HEK293 (cell line): ENCODE results near the gene TGFB1I1.

Experiments used
- CTCF ChIA-PET: fragments of 350-600 bp; formaldehyde crosslinking; extraction: SDS; loops from one replicate; lab custom pipeline; 2021; ENCODE audit warnings: antibody characterized with exemption; lab: Yijun Ruan, JAX
- POLR2A ChIA-PET: fragments of 300-600 bp; formaldehyde crosslinking; extraction: SDS; loops from one replicate; lab custom pipeline; 2020; ENCODE audit warnings: antibody characterized with exemption, inconsistent platforms; lab: Yijun Ruan, JAX
- H3K27ac ChIP-seq: fragments of 200-500 bp; sonication (Bioruptor generic); 2 replicates; pipeline ENCODE4 v1.5.1; 2014; ENCODE audit warnings: low read depth, low read length, control low read depth, inconsistent platforms; ENCODE audit errors: extremely low read depth
- H3K36me3 ChIP-seq, 2 experiments: fragments of 200-500 bp in 1 of 2; sonication (Bioruptor generic) in 1 of 2; 1 replicate in 1 of 2; 2 replicates in 1 of 2; pipeline ENCODE4 v1.5.1; 2014 to 2017; ENCODE audit warnings: inconsistent platforms in 2 of 2, low read length in 2 of 2; ENCODE audit not compliant: control insufficient read depth in 2 of 2, insufficient read depth in 1 of 2
- H3K4me1 ChIP-seq: fragments of 200-500 bp; sonication (Bioruptor generic); 2 replicates; pipeline ENCODE4 v1.5.1; 2014; ENCODE audit warnings: mild to moderate bottlenecking, low read length, inconsistent platforms; ENCODE audit not compliant: control insufficient read depth, insufficient read depth
- H3K4me3 ChIP-seq: 2 replicates; pipeline ENCODE4 v1.5.1; 2011; ENCODE audit warnings: low read depth, mild to moderate bottlenecking, control low read depth, low read length, moderate library complexity
- H3K9me3 ChIP-seq: fragments of 200-500 bp; sonication (Bioruptor generic); 2 replicates; pipeline ENCODE4 v1.5.1; 2014; ENCODE audit warnings: low read depth, low read length, inconsistent platforms; ENCODE audit not compliant: control insufficient read depth, insufficient read depth
- ATF2 ChIP-seq: fragments of 450-650 bp; formaldehyde crosslinking; IDR thresholded peaks from 2 replicates; pipeline ENCODE4 v1.5.1; 2016; ENCODE audit warnings: missing biosample characterization, missing genetic modification characterization, low read depth
- BCL6B ChIP-seq: fragments of 450-650 bp; formaldehyde crosslinking; IDR thresholded peaks from 2 replicates; pipeline ENCODE4 v1.5.1; 2017; ENCODE audit warnings: missing biosample characterization, missing genetic modification characterization
- HOXC10 ChIP-seq: sonication (generic); formaldehyde crosslinking; IDR thresholded peaks from 2 replicates; pipeline ENCODE4 v1.8.1; 2023; ENCODE audit warnings: mild to moderate bottlenecking, missing genetic modification reagents
- KLF9 ChIP-seq: fragments of 450-650 bp; formaldehyde crosslinking; IDR thresholded peaks from 2 replicates; pipeline ENCODE4 v1.5.1; 2016; ENCODE audit warnings: missing biosample characterization, missing genetic modification characterization, low read depth
- PRDM10 ChIP-seq: fragments of 450-650 bp; formaldehyde crosslinking; IDR thresholded peaks from 2 replicates; pipeline ENCODE4 v1.5.1; 2016; ENCODE audit warnings: missing biosample characterization, missing genetic modification characterization
- SP2 ChIP-seq: fragments of 450-650 bp; formaldehyde crosslinking; IDR thresholded peaks from 2 replicates; pipeline ENCODE4 v1.5.1; 2016; ENCODE audit warnings: missing biosample characterization, missing genetic modification characterization
- SP3 ChIP-seq: fragments of 450-650 bp; formaldehyde crosslinking; IDR thresholded peaks from 2 replicates; pipeline ENCODE4 v1.5.1; 2016; ENCODE audit warnings: missing biosample characterization, missing genetic modification characterization
- SP7 ChIP-seq: fragments of 450-650 bp; formaldehyde crosslinking; IDR thresholded peaks from 2 replicates; pipeline ENCODE4 v1.5.1; 2016; ENCODE audit warnings: missing biosample characterization, missing genetic modification characterization
- ZBTB10 ChIP-seq: fragments of 450-650 bp; formaldehyde crosslinking; IDR thresholded peaks from 2 replicates; pipeline ENCODE4 v1.5.1; 2016; ENCODE audit warnings: missing biosample characterization, missing genetic modification characterization
- ZBTB17 ChIP-seq: fragments of 450-650 bp; formaldehyde crosslinking; IDR thresholded peaks from 2 replicates; pipeline ENCODE4 v1.5.1; 2016; ENCODE audit warnings: missing biosample characterization, missing genetic modification characterization
- ZBTB21 ChIP-seq: fragments of 450-650 bp; formaldehyde crosslinking; IDR thresholded peaks from 2 replicates; pipeline ENCODE4 v1.5.1; 2017; ENCODE audit warnings: missing biosample characterization, missing genetic modification characterization
- ZEB2 ChIP-seq: fragments of 450-650 bp; formaldehyde crosslinking; IDR thresholded peaks from 2 replicates; pipeline ENCODE4 v1.5.1; 2016; ENCODE audit warnings: missing biosample characterization, missing genetic modification characterization
- ZFP69B ChIP-seq: fragments of 450-650 bp; formaldehyde crosslinking; IDR thresholded peaks from 2 replicates; pipeline ENCODE4 v1.5.1; 2016; ENCODE audit warnings: missing biosample characterization, missing genetic modification characterization
- ZNF112 ChIP-seq: fragments of 450-650 bp; formaldehyde crosslinking; IDR thresholded peaks from 2 replicates; pipeline ENCODE4 v1.5.0; 2017; ENCODE audit warnings: missing biosample characterization, missing genetic modification characterization
- ZNF133 ChIP-seq: fragments of 450-650 bp; formaldehyde crosslinking; IDR thresholded peaks from 2 replicates; pipeline ENCODE4 v1.5.1; 2016; ENCODE audit warnings: missing biosample characterization, missing genetic modification characterization
- ZNF184 ChIP-seq: fragments of 450-650 bp; IDR thresholded peaks from 2 replicates; pipeline ENCODE4 v1.5.1; 2018; ENCODE audit warnings: missing biosample characterization, mild to moderate bottlenecking, missing genetic modification characterization
- ZNF211 ChIP-seq: fragments of 450-650 bp; formaldehyde crosslinking; IDR thresholded peaks from 2 replicates; pipeline ENCODE4 v1.5.1; 2016; ENCODE audit warnings: low read depth, missing biosample characterization, missing genetic modification characterization
- ZNF394 ChIP-seq: fragments of 450-650 bp; formaldehyde crosslinking; IDR thresholded peaks from 2 replicates; pipeline ENCODE4 v1.5.1; 2016; ENCODE audit warnings: missing biosample characterization, missing genetic modification characterization, mild to moderate bottlenecking, moderate library complexity, borderline replicate concordance
- ZNF398 ChIP-seq: fragments of 450-650 bp; formaldehyde crosslinking; IDR thresholded peaks from 2 replicates; pipeline ENCODE4 v1.5.1; 2017; ENCODE audit warnings: missing biosample characterization, missing genetic modification characterization
- ZNF549 ChIP-seq: fragments of 450-650 bp; IDR thresholded peaks from 2 replicates; pipeline ENCODE4 v1.5.1; 2018; ENCODE audit warnings: missing biosample characterization, missing genetic modification characterization, mild to moderate bottlenecking, inconsistent platforms, moderate library complexity
- ZNF600 ChIP-seq: fragments of 450-650 bp; formaldehyde crosslinking; IDR thresholded peaks from 2 replicates; pipeline ENCODE4 v1.5.1; 2016; ENCODE audit warnings: missing biosample characterization, missing genetic modification characterization
- ZNF629 ChIP-seq: fragments of 450-650 bp; formaldehyde crosslinking; IDR thresholded peaks from 2 replicates; pipeline ENCODE4 v1.5.1; 2017; ENCODE audit warnings: missing biosample characterization, missing genetic modification characterization
- ZNF660 ChIP-seq: fragments of 450-650 bp; IDR thresholded peaks from 2 replicates; pipeline ENCODE4 v1.5.1; 2018; ENCODE audit warnings: missing biosample characterization, mild to moderate bottlenecking, missing genetic modification characterization

TGFB1I1 gene

GRCh38 chr16:31459687-31460581 is 12.0 kb upstream of the TGFB1I1 start:
- Histone ChIP-seq H3K27ac (peak overlapping the region; percentile 83), H3K4me1 (0 out of 2 replicates have a peak, but pooled peaks cover 3% of the 10 kb centered on the region), H3K4me3 (peak overlapping the region; percentile 85), H3K36me3 (peaks cover 0 to 50% of the 10 kb centered on the region in 2 experiments; a peak in 2 of 3 replicates), H3K9me3 (no peaks in the 10 kb centered on the region)
- TF ChIP-seq ZNF549 (tag by site-specific recombination) (peak; percentile 92), ZNF133 (tag by site-specific recombination) (no peak), ZNF112 (tag by site-specific recombination) (no peak), ZNF398 (0 out of 2 replicates have a peak, but pooled peaks have one; percentile 8), SP2 (peak; percentile 2), ZNF600 (tag by site-specific recombination) (peak; percentile 82), PRDM10 (peak; percentile 70), ZFP69B (tag by site-specific recombination) (0 out of 2 replicates have a peak, but pooled peaks have one; percentile 20), ZBTB17 (tag by site-specific recombination) (peak; percentile 9), ZNF211 (tag by site-specific recombination) (no peak), KLF9 (tag by site-specific recombination) (peak; percentile 93), ZNF629 (tag by site-specific recombination) (peak; percentile 84), BCL6B (tag by site-specific recombination) (peak; percentile 99), ZEB2 (tag by site-specific recombination) (peak; percentile 60; the same call in 1 of the 2 replicates), ZBTB10 (no peak), ZNF660 (tag by site-specific recombination) (0 out of 2 replicates have a peak, but pooled peaks have one; percentile 8), HOXC10 (CRISPR knock-in tag) (no peak), SP3 (tag by site-specific recombination) (peak; percentile 83), SP7 (tag by site-specific recombination) (peak; percentile 6), ZNF184 (peak; percentile 46; the same call in 1 of the 2 replicates), ZBTB21 (peak; percentile 94), ATF2 (tag by site-specific recombination) (peak; percentile 90), ZNF394 (peak; percentile 37; the same call in 1 of the 2 replicates)
- POLR2A ChIA-PET = interaction anchor here (0.5 to 2.3 kb wide), 20 partner anchors 8 to 1045 kb away, joined by 3 to 16 read pairs (median 4); partner anchors contain the start of genes FUS, KAT8, RUSF1 and TGFB1I1
- CTCF ChIA-PET = interaction anchor here (0.6 to 2.4 kb wide), 22 partner anchors 8 to 1072 kb away, joined by 3 to 13 read pairs (median 4); partner anchors contain the start of genes HSD3B7, ORAI3, SLC5A2 and ZNF843
